Stimulated activated CD8-positive, alpha-beta memory T cell treated with anti-CD3 and anti-CD28 coated beads, Interleukin-2, amount 100 ng/mL, for 1 hour (primary cell): ENCODE measurements around the gene NBAS.
"Not testable (repeated sequence)": the region's sequence is repeated elsewhere in the genome, so short reads cannot be mapped to it uniquely, and the experiment has no call there.

Experiments
- DNase-seq, 2 donors: peaks; one replicate each; pipeline ENCODE4 v3.0.0-alpha.2; 2020; ENCODE audit warnings: low read depth in 2 of 2

The NBAS gene

GRCh38 chr2:15559379-15560139 lies 1.6 kb downstream of the NBAS start:
- DNase-seq = no peak

- DNase-seq = no peak
These were observed 3.2 kb downstream of the NBAS start for GRCh38 chr2:15557887-15558311.

GRCh38 chr2:15556311-15556930 lies 4.7 kb downstream of the NBAS start:
- no peak for DNase-seq

GRCh38 chr2:15555760-15556193 lies 5.4 kb downstream of the NBAS start:
- no peak for DNase-seq

GRCh38 chr2:15554525-15555218 lies 6.5 kb downstream of the NBAS start:
- no peak for DNase-seq

- no peak for DNase-seq
These were observed 7.2 kb downstream of the NBAS start for GRCh38 chr2:15553951-15554350.

- DNase-seq = no peak
These were observed 7.6 kb downstream of the NBAS start for GRCh38 chr2:15553519-15553918.

- DNase-seq = no peak
These were observed 12.2 kb downstream of the NBAS start for GRCh38 chr2:15548974-15549373.

GRCh38 chr2:15547115-15547876 lies 13.8 kb downstream of the NBAS start:
- DNase-seq = no peak

- DNase-seq = no peak
These were observed 14.6 kb downstream of the NBAS start for GRCh38 chr2:15546297-15547098.

- no peak for DNase-seq
These were observed 16.9 kb downstream of the NBAS start for GRCh38 chr2:15544227-15544626.

GRCh38 chr2:15543541-15543940 lies 17.6 kb downstream of the NBAS start:
- DNase-seq = no peak

GRCh38 chr2:15543053-15543452 lies 18.1 kb downstream of the NBAS start:
- no peak for DNase-seq

- DNase-seq = not testable (repeated sequence)
These were observed 18.9 kb downstream of the NBAS start for GRCh38 chr2:15542269-15542668.

GRCh38 chr2:15540523-15540922 lies 20.6 kb downstream of the NBAS start:
- DNase-seq = not testable (repeated sequence)

GRCh38 chr2:15539999-15540398 lies 21.1 kb downstream of the NBAS start:
- no peak for DNase-seq

GRCh38 chr2:15538792-15539191 lies 22.3 kb downstream of the NBAS start:
- DNase-seq = no peak

GRCh38 chr2:15533860-15534480 lies 27.2 kb downstream of the NBAS start:
- no peak for DNase-seq

- no peak for DNase-seq
These were observed 28.1 kb downstream of the NBAS start for GRCh38 chr2:15532996-15533395.

GRCh38 chr2:15531095-15531854 lies 29.9 kb downstream of the NBAS start:
- DNase-seq = no peak
